ENCODE results near the gene AKT3. TPM values are rescaled to one million over a fixed set of nuclear protein-coding genes. Genes with fewer than 3 reads are reported as not detected.

AKT3 gene
- total RNA-seq, 1 donor from 2014 or later: 36.2 TPM

- H3K27me3 ChIP-seq: no peaks in the 10 kb centered on the region
- peak overlapping the region; percentile 60 for H2AFZ ChIP-seq (replicated peaks)
- H3K79me2 ChIP-seq (ENCODE audit: low read depth): no peaks in the 10 kb centered on the region
- no peak for TF ChIP-seq CTCF (IDR thresholded peaks at IDR 0.05)
- no peak for TF ChIP-seq EZH2 (IDR thresholded peaks at IDR 0.05)
- TF ChIP-seq EZH2phosphoT487 (IDR thresholded peaks at IDR 0.05): no peak
- peak; percentile 26 for DNase-seq (ENCODE audit: low spot score)
- H3K36me3 Mint-ChIP-seq: peaks cover 14% of the 10 kb centered on the region
- peaks cover 11% of the 10 kb centered on the region for H3K4me1 ChIP-seq
- no peaks in the 10 kb centered on the region for H4K20me1 ChIP-seq (ENCODE audit: low read depth)
- no peak overlapping the region for H3K4me3 Mint-ChIP-seq
- H3K4me1 Mint-ChIP-seq: peaks cover 37% of the 10 kb centered on the region
- no peak overlapping the region for H3K27ac ChIP-seq
- no peaks in the 10 kb centered on the region for H3K36me3 ChIP-seq
- H3K4me2 ChIP-seq: peak overlapping the region; percentile 13
- H3K9ac ChIP-seq: no peak overlapping the region
- H3K9me3 Mint-ChIP-seq: no peaks in the 10 kb centered on the region
- no peaks in the 10 kb centered on the region for H3F3A ChIP-seq (ENCODE audit: low read depth)
- peak overlapping the region; percentile 68 for H3K27ac Mint-ChIP-seq
- no peaks in the 10 kb centered on the region for H3K9me3 ChIP-seq (ENCODE audit: low read depth)
- no peak overlapping the region for H3K4me3 ChIP-seq
- peaks cover 10% of the 10 kb centered on the region for H3K27me3 Mint-ChIP-seq (ENCODE audit: insufficient read depth, low read depth)
These were observed 353.8 kb downstream of the AKT3 start for GRCh38 chr1:243496187-243496646.

DNA sequence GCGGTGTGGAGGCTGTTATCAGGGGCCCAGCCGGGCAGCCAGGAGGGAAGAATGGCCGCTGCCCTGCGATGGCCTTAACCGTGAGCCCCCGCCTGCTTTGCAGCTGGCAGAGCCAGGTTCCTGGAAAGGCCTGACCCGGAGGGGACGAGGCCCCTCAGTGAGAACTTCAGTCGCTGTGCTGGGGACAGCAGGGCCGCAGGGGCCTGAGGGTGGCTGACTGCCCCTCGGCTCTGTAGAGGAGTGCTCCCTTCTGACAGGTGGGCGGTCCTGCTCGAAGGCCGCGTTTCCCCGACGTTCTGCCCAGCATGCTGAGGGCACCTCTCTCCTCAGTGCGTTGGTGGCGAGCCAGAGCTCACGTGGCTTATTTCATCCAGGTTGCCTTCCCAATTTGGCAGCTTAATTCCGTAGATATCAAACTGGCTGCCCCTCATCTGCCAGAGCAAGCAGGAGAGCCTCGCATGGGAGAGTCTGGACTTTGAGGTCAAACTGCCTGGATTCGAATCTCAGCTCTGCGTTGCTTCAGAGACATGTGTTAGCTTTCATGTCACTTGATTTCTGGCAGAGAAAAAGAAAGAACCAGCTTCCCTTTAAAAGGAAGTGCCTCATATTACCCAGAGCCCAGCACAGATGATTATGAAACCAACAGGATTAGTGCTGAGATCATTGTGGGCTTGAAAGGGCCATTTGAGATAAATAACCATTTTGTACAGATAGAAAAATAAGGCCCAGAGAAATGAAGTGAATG lies 354.4 kb downstream of the AKT3 start:
- Histone ChIP-seq H3K9ac (no peak overlapping the region), H3K4me3 (no peak overlapping the region), H3K79me2 (ENCODE audit: low read depth) (no peaks in the 10 kb centered on the region), H3K4me1 (peaks cover 11% of the 10 kb centered on the region), H3K4me2 (no peak overlapping the region), H4K20me1 (ENCODE audit: low read depth) (no peaks in the 10 kb centered on the region), H3K9me3 (ENCODE audit: low read depth) (no peaks in the 10 kb centered on the region), H2AFZ (replicated peaks) (no peak overlapping the region), H3F3A (ENCODE audit: low read depth) (no peaks in the 10 kb centered on the region), H3K27me3 (no peaks in the 10 kb centered on the region), H3K36me3 (no peaks in the 10 kb centered on the region), H3K27ac (no peak overlapping the region)
- DNase-seq (ENCODE audit: low spot score): no peak
- Mint-ChIP-seq H3K4me3 (no peak overlapping the region), H3K4me1 (peaks cover 37% of the 10 kb centered on the region), H3K36me3 (peaks cover 14% of the 10 kb centered on the region), H3K9me3 (no peaks in the 10 kb centered on the region), H3K27ac (peak overlapping the region; percentile 18), H3K27me3 (ENCODE audit: insufficient read depth, low read depth) (peaks cover 10% of the 10 kb centered on the region)
- TF ChIP-seq CTCF (IDR thresholded peaks at IDR 0.05): no peak
- no peak for TF ChIP-seq EZH2phosphoT487 (IDR thresholded peaks at IDR 0.05)
- no peak for TF ChIP-seq EZH2 (IDR thresholded peaks at IDR 0.05)

DNA sequence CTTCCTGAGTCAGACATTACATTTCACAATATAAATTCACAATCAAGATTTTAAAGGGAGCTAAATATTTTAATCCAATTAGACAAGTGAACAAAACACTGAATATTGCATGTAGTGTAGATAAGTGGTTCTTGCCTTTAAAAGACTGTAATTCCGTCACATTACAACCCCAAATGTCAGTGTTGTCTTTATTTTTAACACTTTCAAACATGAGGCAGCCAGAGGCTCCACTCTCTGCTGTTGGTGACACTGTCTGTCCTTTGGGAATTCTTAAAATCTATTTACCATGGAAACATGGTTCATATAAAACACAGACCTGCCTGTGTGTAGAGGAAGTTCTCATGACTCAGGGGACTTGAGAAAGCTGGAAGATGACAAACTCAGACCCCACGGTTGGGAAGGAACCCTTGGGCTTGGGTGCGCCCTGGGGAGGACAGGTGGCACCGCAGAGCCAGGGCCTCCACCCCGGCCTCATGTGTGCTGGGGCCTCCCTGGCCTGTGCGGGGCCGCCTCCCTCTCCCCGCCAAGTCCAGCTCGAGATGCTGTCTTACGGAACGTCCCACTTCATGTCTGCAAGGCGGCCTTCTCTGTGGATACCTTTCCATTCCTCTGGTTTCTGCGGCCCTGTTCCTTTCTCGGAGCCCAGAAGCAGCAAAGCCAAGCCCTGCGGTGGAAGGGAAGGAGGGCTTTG lies 355.2 kb downstream of the AKT3 start:
- Histone ChIP-seq H4K20me1 (ENCODE audit: low read depth) (no peaks in the 10 kb centered on the region), H3K4me2 (no peak overlapping the region), H3K27ac (no peak overlapping the region), H3K79me2 (ENCODE audit: low read depth) (no peaks in the 10 kb centered on the region), H3F3A (ENCODE audit: low read depth) (peaks cover 1% of the 10 kb centered on the region), H3K9ac (no peak overlapping the region), H3K27me3 (no peaks in the 10 kb centered on the region), H3K4me1 (peaks cover 11% of the 10 kb centered on the region), H2AFZ (replicated peaks) (no peak overlapping the region), H3K36me3 (no peaks in the 10 kb centered on the region), H3K9me3 (ENCODE audit: low read depth) (no peaks in the 10 kb centered on the region), H3K4me3 (no peak overlapping the region)
- DNase-seq (ENCODE audit: low spot score): no peak
- Mint-ChIP-seq H3K27me3 (ENCODE audit: insufficient read depth, low read depth) (peaks cover 10% of the 10 kb centered on the region), H3K4me3 (no peak overlapping the region), H3K4me1 (peaks cover 40% of the 10 kb centered on the region), H3K27ac (peak overlapping the region; percentile 21), H3K9me3 (no peaks in the 10 kb centered on the region), H3K36me3 (peaks cover 11% of the 10 kb centered on the region)
- no peak for TF ChIP-seq CTCF (IDR thresholded peaks at IDR 0.05)
- TF ChIP-seq EZH2 (IDR thresholded peaks at IDR 0.05): no peak
- no peak for TF ChIP-seq EZH2phosphoT487 (IDR thresholded peaks at IDR 0.05)

All from neural progenitor cell (in vitro differentiated cells).